GM21367 (cell line): ENCODE results near the gene KAT14.
"Not testable (repeated sequence)": the region's sequence is repeated elsewhere in the genome, so short reads cannot be mapped to it uniquely, and the experiment has no call there.

Experiments used
- ATAC-seq: cut with Tn5 transposase; IDR thresholded peaks from one replicate; pipeline ENCODE4 v1.9.1; 2021; ENCODE audit not compliant: unreplicated experiment

KAT14 gene

DNA sequence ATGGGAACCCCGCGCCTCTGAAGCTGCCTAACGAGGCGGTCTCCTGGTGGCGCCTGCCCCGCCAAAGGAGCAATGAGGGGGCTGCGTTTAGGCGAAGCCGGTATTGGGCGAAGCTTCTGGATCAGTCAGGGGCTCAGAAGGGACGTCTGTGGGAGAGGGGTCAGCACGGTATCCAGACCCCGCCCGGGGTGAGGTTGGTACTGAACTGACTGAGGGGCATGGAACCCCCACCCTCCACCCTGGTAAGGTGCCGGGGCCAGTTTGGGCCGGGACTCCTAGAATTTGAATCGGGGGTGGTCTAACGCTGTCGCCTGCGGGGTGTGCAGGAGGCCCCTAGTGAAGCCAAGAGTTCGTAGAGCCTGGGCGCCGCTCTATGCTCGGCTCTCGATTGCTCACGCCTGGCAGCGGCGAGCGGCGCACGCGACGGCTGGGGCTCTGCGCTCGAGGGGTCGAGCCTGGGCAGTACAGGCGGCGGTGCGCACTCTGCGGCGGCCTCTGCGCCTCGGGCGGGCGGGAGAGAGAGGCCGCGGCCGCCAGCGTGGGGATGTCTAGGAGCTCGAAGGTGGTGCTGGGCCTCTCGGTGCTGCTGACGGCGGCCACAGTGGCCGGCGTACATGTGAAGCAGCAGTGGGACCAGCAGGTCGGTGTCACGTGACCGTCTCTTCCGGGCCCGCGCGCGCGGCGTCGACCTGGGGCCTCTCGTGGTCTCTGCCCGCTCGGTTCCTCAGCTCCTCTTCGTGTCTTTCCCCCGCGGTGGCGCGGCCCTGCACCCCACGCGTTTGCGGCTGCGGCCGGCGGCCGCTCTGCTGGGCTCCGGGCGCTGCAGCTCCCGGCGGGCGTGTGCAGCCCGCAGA, at the start of gene KAT14, which contains the start of gene PET117:
TSS of gene KAT14 (plus strand) at position 452 of the 854 bp plus-strand sequence. CDS start 4,798 bp downstream, outside the sequence.
TSS of gene PET117 (plus strand) at position 452 of the 854 bp plus-strand sequence. CDS start at position 545, 93 bp downstream.
- ATAC-seq = peak; percentile 82

DNA sequence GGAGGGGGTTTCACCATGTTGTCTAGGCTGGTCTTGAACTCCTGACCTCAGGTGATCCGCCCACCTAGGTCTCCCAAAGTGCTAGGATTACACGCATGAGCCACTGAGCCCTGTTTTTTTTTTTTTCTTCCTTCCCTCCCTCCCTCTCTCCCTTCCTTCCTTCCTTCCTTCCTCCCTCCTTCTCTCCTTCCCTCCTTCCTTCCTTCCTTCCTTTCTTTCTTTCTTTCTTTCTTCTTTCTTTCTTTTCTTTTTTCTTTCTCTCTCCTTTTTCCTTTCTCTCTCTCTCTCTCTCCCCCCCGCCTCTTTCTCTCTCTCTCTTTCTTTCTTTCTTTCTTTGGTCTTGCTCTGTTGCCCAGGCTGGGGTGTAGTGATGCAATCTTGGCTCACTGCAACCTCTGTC, 49.4 kb upstream of the KAT14 start:
- not testable (repeated sequence) for ATAC-seq

DNA sequence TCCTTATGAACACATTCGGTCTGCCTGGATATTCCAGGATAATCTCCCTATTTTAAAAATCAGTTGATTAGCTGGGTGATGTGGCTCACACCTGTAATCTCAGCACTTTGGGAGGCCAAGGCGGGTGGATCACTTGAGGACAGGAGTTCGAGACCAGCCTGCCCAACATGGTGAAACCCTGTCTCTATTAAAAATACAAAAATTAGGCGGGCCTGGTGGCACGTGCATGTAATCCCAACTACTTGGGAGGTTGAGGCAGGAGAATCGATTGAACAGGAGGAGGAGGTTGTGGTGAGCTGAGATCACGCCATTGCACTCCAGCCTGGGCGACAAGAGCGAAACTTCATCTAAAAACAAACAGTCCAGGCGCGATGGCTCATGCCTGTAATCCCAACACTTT, 48.8 kb upstream of the KAT14 start:
- ATAC-seq = not testable (repeated sequence)

DNA sequence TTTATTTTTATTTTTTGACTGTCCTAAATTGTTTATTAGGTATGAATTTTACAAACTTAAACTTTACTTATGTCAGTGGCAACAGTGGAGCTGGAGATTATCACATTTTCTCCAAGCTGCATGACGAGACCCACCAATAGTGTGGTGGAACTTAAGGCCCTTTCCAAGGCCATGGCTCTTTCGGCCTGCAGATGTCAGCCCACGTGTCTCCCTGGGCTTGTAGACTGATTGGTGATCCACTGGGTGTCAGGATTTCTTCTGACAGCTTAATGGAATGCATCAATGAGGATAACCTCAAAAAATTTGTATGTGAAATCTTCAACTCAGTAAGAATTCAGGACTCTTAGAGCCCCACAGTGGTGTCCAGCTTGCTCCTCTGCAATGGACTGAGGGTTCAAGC, 47.6 kb upstream of the KAT14 start:
- ATAC-seq = no peak

GRCh38 chr20:18090477-18090876, 47.2 kb upstream of the KAT14 start:
- no peak for ATAC-seq

DNA sequence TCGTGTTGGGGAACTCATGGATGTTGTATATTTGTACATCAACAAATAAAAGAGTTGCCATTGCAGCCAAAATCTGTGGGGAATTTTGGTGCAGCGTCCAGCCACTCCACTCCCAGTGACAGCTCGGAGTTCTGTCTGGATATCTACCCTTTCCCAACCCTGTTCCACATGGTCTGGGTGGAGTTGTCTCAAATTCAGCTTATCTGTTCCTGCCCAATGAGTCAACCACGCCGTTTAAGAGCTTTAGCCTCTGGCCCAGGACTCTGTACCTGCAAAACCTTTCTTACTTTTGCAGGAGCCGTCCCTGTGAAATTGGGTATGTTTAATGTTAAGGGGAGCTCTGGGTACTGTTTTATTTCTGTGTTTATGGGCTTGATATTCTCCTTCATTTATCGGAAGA, 46.0 kb upstream of the KAT14 start:
- no peak for ATAC-seq

DNA sequence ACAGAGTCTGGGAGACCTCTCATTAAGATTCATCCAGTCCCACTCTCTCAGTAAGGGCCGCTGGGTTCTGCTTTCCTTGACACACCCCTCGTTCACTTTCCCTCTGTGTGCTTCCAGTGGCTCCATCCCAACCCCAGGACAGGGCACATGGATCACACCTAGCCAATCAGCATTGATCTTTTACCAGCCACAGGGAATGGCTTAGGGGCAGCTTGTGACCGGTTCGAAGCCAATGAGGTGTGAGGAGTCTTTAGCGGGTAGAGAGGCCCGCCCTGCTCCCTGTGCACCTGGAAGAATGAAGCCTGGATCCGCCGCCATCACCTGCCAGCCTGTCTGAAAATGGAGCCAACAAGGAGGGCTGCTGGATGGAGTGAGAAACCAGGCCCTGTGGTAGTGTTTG, 44.8 kb upstream of the KAT14 start:
- no peak for ATAC-seq

DNA sequence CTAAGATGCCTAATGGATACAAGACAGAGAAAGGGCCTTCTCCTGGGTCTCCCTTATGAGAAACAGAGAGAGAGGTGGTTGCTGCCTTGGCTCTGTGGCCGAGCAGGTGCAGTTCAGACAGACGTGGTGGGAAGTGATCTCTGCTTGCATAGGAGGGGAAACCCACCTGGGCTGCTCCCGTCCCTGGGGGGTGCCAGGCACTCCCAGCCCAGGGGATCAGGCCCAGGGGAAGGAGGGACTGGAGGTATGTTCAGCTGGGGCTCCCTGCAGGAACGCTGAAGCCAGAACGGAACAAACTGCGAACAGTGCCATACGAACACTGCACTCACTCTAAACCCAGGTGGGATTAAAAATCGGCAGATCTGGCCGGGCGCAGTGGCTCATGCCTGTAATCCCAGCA, 44.3 kb upstream of the KAT14 start:
- ATAC-seq = no peak

GRCh38 chr20:18094191-18094590, 43.5 kb upstream of the KAT14 start:
- ATAC-seq = no peak

GRCh38 chr20:18100569-18100968, 37.1 kb upstream of the KAT14 start:
- ATAC-seq = not testable (repeated sequence)

DNA sequence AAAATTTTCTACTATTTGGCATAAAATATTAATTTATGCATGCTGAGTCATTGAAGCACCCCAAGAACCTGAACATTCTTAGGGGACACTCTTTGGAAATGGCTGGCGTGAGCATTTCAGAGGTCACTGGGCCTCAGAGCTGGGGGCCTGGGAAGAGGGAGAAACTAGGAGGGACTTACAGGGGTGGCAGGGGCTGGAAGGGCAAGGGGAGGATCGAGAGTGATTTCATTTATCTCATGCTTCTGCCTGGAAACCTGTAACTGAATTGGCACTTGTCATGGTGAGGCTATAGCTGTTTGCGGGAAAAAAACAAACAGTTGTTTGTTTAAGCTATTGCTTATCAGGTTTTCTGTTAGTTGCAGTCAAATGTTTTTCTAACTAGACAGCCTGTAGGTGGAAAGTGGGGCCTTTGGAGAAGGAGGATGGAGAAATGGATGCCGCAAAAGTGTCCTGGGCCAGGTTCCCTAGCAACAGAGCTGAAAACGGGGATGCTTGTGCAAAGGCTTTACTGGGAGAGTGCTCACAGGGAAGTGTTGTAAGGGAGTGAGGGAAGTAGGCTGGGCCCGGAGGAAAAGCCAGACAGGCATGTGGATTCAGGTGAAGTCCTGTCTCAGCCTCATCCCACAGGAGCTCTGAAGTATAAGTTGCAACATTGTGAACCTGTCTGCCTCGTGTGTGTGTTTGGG, 36.4 kb upstream of the KAT14 start:
- no peak for ATAC-seq

GRCh38 chr20:18103497-18103896, 34.2 kb upstream of the KAT14 start:
- no peak for ATAC-seq

DNA sequence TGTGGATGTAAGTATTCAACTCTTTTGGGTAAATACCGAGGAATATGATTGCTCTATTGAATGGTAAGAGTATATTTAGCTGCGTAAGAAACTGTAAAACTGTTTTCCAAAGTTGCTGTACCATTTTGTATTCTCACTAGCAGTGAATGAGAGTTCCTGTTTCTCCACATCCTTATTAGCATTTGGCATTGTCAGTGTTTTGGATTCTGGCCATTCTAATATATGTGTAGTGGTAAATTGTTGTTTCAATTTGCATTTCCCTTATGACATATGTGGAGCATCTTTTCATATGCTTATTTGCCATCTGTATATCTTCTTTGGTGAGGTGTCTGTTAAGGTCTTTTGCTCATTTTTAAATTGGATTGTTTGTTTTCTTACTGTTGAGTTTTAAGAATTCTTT, 29.3 kb upstream of the KAT14 start:
- no peak for ATAC-seq

- not testable (repeated sequence) for ATAC-seq
Measured at GRCh38 chr20:18128574-18128973, 9.1 kb upstream of the KAT14 start.

GRCh38 chr20:18132663-18133062, 5.0 kb upstream of the KAT14 start:
- no peak for ATAC-seq

GRCh38 chr20:18133962-18134361, 3.7 kb upstream of the KAT14 start:
- no peak for ATAC-seq

- ATAC-seq = peak; percentile 24
Measured at GRCh38 chr20:18138266-18138582, 561 bp downstream of the KAT14 start.

DNA sequence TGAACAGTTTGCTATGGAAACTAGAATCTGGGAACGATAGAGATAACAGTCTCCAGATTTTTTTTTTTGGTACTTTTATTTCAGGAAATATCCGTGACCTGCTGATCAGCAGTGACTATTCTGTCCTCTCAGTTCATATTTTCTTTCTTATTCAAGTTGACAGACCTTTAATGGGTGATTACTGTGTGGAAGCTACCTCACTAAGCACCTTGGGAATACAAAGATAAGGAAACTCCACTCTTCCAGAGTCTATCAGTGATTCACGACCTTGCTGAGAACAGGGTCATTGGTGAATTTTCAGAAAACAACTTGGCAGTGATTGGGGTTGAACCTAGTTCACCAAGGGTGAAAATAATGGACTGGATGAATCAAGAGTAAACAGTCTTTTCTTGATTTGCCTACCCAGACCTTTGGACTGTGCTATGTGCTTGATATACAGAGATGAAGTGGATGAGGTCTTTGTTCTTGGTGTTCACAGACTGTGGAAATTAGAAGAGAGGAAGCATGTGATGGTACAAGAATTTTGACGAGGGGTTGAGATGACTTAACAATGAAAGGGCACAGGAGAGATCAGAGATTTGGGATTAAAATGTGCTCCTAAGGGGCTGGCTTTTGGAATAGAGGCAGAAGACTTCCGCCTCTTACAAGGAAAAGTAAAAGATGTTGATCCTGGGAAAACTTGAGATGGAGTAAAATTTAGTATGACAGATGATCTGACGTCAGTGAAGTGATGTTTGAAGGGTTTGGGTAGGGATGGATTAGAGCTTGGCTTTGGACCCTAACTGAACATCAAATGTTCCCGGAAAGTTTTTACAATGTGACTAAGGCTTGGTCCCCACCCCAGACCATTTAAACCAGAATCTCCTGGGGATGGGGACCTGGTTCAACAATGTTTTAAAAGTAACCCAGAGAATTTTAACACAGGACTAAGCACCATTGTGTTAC, 1.2 kb downstream of the KAT14 start:
- no peak for ATAC-seq

GRCh38 chr20:18139832-18140231, 2.2 kb downstream of the KAT14 start:
- no peak for ATAC-seq

DNA sequence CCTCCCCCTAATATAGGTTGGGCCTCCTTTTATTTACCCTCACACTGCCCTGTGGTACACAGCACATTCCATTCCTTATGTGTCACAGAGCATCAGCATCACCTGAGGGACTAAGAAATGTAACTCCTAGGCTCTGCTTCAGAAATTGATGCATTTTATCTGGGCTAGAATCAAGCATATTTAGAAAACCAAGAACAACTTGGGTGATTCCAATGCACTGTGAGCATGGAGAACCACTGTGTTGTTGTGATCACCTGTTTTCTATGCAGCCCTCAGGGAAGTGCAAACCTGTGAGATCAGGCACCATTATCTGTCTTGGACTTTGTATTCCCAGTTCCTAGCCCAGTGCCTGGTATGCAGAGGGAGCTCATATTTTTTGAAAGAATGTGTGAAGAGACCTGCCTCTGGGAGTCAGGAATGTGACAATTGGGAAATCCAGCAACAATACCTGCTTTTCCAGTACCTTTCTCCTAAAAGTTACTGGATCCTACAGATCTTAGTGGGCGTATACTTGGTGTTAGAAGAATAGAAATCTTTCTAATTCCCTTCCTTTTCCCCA, 7.0 kb downstream of the KAT14 start:
- ATAC-seq = no peak

DNA sequence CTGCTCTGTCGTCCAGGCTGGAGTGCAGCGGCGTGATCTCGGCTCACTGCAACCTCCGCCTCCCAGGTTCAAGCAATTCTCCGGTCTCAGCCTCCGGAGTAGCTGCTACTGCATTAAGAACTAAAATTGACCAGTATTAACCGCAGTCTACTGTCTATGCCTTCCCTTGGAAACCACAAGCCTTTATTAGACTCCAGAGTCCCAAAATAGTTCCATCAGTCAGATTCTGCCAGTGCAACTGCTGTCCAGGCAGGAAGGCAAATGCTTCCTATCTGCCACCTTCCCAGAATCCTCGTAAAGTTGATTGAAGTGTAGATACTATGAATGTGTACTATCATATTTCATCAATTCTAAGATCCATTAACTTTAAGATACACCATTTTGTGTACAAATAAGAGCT, 16.7 kb downstream of the KAT14 start:
- ATAC-seq = no peak
